Measurements from ENCODE around the gene B3GNT7.
"Not testable (repeated sequence)": the region's sequence is repeated elsewhere in the genome, so short reads cannot be mapped to it uniquely, and the experiment has no call there.

The B3GNT7 gene

GRCh38 chr2:231405601-231406367 lies 10.3 kb downstream of the B3GNT7 start:
- not testable (repeated sequence) for DNase-seq

- not testable (repeated sequence) for DNase-seq
Measured at GRCh38 chr2:231407686-231408085, 12.2 kb downstream of the B3GNT7 start.

DNA sequence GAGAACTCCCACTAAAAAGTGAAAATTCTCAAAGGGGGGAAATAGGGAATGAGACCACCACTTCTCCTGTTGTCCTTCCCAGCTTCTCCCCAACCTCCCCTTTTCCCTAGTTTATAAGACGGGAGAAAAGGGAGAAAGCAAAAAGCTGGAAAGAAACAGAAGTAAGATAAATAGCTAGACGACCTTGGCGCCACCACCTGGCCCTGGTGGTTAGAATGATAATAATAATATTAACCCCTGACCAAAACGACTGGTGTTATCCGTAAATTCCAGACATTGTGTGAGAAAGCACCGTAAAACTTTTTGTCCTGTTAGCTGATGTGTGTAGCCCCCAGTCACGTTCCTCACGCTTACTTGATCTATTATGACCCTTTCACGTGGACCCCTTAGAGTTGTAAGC lies 12.8 kb downstream of the B3GNT7 start:
- DNase-seq = not testable (repeated sequence)

DNA sequence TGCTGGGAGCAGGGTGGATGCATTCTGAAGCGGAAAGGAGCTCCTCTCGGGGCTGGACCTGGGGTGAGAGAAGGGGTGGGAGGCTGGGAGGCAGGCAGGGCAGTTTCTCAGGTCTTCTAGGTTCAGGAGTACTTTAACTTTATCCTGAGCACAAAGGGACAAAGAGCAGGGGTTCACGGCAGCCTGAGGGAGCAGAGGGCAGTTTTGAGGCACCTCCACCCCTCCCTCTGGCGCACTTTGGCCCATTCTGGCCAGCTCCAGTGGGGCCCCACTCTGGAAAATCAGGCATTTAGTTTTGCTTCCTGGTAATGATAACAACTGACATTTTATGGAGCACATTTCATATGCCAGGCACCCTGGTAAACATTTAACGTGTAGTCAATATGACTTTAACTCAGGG lies 14.3 kb downstream of the B3GNT7 start:
- DNase-seq = no peak

GRCh38 chr2:231410293-231411004 lies 14.9 kb downstream of the B3GNT7 start:
- DNase-seq = no peak

- no peak for DNase-seq
Measured at GRCh38 chr2:231411237-231411636, 15.7 kb downstream of the B3GNT7 start.

GRCh38 chr2:231411831-231412617 lies 16.5 kb downstream of the B3GNT7 start:
- peak; percentile 72 for DNase-seq

DNA sequence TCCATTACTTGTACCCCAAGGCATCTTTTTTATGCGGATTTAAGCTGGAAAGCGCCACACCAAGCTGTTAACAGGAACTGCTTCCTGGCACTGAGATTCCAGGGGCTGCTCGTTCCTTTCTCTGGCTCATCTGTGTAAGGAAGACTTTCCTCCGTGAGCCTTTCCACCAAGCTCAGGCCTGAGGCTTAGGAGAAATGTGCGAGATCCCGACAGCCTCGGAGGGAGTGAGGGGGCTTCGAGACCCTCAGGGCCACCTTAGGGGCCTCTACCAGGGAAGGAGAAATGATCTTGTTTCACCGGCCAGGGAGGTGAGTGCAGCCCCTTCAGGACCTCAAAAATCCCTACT lies 17.1 kb downstream of the B3GNT7 start:
- no peak for DNase-seq

DNA sequence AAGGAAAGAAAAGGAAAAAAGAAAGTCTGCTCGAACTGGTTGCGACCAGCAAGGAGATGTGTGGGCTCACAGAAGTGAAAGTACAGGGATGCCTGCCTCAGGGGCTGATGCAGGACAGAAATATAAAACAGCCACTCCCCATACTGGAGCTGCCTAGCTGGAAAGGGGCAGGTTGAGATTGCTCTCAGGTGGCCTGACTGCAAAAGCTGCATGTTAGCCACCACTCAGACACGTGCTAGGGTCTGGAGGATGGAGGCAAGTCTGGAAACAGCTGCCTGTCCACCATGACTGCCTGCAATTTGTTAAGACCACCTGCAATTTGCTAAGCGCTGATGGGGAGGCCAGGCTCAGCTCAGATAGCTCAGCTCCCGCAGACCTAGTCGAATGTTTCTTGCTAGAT lies 17.9 kb downstream of the B3GNT7 start:
- peak; percentile 7 for DNase-seq

GRCh38 chr2:231413921-231414476 lies 18.5 kb downstream of the B3GNT7 start:
- no peak for DNase-seq

- no peak for DNase-seq
Measured at GRCh38 chr2:231415029-231415428, 19.5 kb downstream of the B3GNT7 start.

GRCh38 chr2:231418820-231419640 lies 23.5 kb downstream of the B3GNT7 start:
- DNase-seq = no peak

DNA sequence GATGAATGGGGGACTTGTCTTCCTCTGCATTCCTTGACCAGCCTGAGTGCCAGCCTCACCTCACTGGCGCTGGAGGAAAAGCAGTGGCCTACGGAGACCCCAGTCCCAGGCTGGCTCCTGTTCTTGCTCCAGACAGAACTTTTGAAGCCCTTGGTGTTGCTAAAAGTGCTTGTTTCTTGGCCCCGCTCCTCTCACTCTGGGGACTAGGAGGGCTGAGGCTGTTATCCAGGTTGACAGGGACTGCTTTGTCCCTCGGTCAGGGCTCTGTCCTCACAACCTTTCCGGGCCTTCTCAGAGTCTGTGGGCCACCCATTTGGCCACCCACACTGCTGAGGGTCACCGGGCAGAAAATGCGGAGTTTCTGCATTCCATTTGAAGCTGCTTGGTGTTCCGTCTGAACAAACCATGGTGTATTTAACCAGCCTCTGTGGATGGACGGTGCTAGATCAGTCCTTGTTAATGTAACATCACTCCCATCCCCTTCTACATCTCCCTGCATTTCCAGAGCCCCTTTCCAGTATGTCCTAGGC lies 25.6 kb downstream of the B3GNT7 start:
- DNase-seq = no peak

DNA sequence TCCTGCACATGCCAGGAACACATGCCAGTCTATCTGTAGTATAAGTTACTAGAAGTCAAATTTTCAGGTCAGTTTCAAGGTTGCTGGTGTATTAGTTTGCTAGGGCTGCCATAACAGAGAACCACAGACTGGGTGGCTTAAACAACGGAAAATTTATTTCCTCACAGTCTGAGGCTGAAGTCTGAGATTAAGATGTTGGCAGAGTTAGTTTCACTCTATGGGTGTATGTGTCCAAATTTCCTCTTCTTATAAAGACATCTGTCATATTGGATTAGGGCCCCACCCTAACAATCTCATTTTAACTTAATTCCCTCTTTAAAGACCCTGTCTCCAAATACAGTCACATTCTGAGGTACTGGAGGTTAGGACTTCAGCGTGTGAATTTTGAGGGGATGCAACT lies 26.5 kb downstream of the B3GNT7 start:
- DNase-seq = no peak

- DNase-seq = no peak
Measured at GRCh38 chr2:231423176-231423575, 27.7 kb downstream of the B3GNT7 start.

- no peak for DNase-seq
Measured at GRCh38 chr2:231425291-231425810, 29.8 kb downstream of the B3GNT7 start.

DNA sequence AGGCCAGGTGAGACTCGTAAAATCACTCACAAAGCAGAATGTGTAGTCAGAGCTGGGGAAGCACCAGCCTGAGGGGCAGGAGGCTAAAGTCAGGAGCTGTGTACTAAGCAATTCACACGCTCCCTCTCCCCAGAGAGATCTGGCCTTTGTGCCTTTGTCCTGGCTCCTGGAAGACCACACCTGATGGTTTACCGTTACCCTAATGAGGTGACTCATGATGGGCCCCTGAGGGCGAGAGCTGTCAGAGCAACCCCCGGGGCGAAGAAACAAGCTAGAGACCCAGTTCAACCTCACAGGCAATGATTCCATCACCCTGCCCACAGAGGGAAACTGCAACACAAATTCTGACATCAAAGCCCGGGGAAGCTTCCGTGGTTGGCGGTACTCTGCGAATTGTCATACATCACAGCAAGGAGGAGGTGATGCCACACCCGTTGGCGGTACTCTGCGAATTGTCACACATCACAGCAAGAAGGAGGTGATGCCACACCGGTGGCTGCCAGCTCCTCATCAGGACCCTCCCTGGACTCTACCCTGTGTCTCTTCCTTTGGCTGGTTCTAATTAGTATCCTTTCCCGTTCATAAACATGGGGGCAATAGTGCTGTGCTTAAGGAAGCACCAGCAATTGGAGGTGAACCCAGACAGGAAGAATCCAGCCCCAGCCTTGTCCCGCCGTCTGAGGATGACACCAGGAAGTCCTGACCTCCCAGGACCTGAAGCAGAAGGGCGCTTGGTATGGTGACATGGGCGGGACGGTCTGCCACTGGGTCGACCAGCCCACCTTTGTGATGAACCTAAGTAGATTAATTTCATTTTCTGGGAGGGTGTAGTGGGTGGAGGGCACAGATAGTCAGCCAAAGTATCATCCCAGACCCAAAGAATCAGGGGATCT lies 30.5 kb downstream of the B3GNT7 start:
- no peak for DNase-seq

GRCh38 chr2:231427116-231427515 lies 31.6 kb downstream of the B3GNT7 start:
- no peak for DNase-seq

GRCh38 chr2:231429152-231429551 lies 33.6 kb downstream of the B3GNT7 start:
- DNase-seq = no peak

- no peak for DNase-seq
Measured at GRCh38 chr2:231429901-231430300, 34.4 kb downstream of the B3GNT7 start.

DNA sequence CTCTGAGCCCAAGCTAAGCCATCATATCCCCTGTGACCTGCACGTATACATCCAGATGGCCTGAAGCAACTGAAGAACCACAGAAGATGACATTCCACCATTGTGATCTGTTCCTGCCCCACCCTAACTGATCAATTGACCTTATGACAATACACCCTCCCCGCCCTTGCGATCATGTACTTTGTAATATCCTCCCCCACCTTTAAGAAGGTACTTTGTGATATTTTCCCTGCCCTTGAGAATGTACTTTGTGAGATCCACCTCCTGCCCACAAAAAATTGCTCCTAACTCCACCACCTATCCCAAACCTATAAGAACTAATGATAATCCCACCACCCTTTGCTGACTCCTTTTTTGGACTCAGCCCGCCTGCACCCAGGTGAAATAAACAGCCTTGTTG lies 34.9 kb downstream of the B3GNT7 start:
- DNase-seq = not testable (repeated sequence)

All from NCI-H2227 treated with DMSO at 0.1 percent for 48 hours (cell line).